Thyroid gland (tissue), 4 donors: ENCODE measurements around the gene DCAF11. TPM values are rescaled to one million over a fixed set of nuclear protein-coding genes. Genes with fewer than 3 reads are reported as not detected.

ENCODE experiments used
- DNase-seq, 2 donors: peaks; one replicate each; pipeline ENCODE4 v3.0.0-alpha.2; 2019
- H3K27ac ChIP-seq, 3 donors: fragments of 200-600 bp; sonication (generic); 1 replicate in 2 of 3; 2 replicates in 1 of 3; pipeline ENCODE4 v1.5.1; 2016 to 2019; ENCODE audit warnings: mild to moderate bottlenecking in 1 of 3, moderate library complexity in 1 of 3
- H3K27me3 ChIP-seq: fragments of 200-600 bp; sonication (generic); one replicate; pipeline ENCODE4 v1.5.1; 2019
- H3K36me3 ChIP-seq, 2 donors: fragments of 200-600 bp; sonication (generic); one replicate each; pipeline ENCODE4 v1.5.1; 2016 to 2019
- H3K4me1 ChIP-seq, 2 donors: fragments of 200-600 bp; sonication (generic); one replicate each; pipeline ENCODE4 v1.5.1; 2017 to 2019
- H3K4me3 ChIP-seq, 3 donors: fragments of 200-600 bp; sonication (generic); replicated peaks in 1 of 3; 1 replicate in 2 of 3; 2 replicates in 1 of 3; pipeline ENCODE4 v1.5.1; 2016; ENCODE audit warnings: mild to moderate bottlenecking in 1 of 3
- H3K9me3 ChIP-seq: fragments of 200-600 bp; sonication (generic); one replicate; pipeline ENCODE4 v1.5.1; 2017
- CTCF ChIP-seq, 6 experiments: fragments of 200-600 bp in 3 of 6; fragments of 450-650 bp in 3 of 6; sonication (generic) in 3 of 6; IDR thresholded peaks; one replicate each; pipeline ENCODE4 v1.5.1; 2016 to 2019; ENCODE audit warnings: antibody characterized with exemption in 6 of 6, mild to moderate bottlenecking in 2 of 6, inconsistent platforms in 1 of 6, moderate library complexity in 1 of 6
- POLR2A ChIP-seq, 2 donors: fragments of 450-650 bp; IDR thresholded peaks; one replicate each; pipeline ENCODE4 v1.6.1; 2017; ENCODE audit warnings: antibody characterized with exemption in 2 of 2, mild to moderate bottlenecking in 2 of 2, moderate library complexity in 1 of 2
- WGBS, 2 donors: methylation state at CpG; one replicate each; pipeline ENCODE4 v1.1.5; 2017; 5-methylcytosine and 5-hydroxymethylcytosine counted together
- intact Hi-C: fragments of 100-400 bp; cut with DNase I; formaldehyde crosslinking; loops from one replicate; pipeline ENCODE4 v1.15.1; 2023
- total RNA-seq, 4 donors: library from RNA; depleted of rRNA; stranded (reverse); fragments of >200 nt; gene quantifications; one replicate each; pipeline ENCODE4 v1.2.3, GENCODE V29; 2016

Gene DCAF11
- total RNA-seq, 4 donors from 2014 or later: 90.6 to 155 (median 132) TPM

GRCh38 chr14:24160850-24161804 is 46.5 kb downstream of the DCAF11 start, which contains the start of gene IRF9:
IRF9 (plus strand) TSS chr14:24161265; CDS start chr14:24162145, 880 bp downstream.
- WGBS, 2 donors: 2% methylated on average over 10 to 12 of the region's 12 CpGs
- peak within 1 kb of the TSS; percentile 4 to 58 (median 52) for H3K4me3 ChIP-seq
- H3K27ac ChIP-seq: peak within 1 kb of the TSS; percentile 92 to 97 (median 97)
- TF ChIP-seq POLR2A (IDR thresholded peaks at IDR 0.05) (peak in 1 of 2 donors; percentile 82), CTCF (IDR thresholded peaks at IDR 0.05) (peak; percentile 89 to 98 (median 94))
- H3K27me3 ChIP-seq: no peaks in the 10 kb centered on the region
- peaks cover 52 to 56% of the 10 kb centered on the region in 2 donors for H3K36me3 ChIP-seq
- H3K4me1 ChIP-seq: peaks cover 18 to 27% of the 10 kb centered on the region in 2 donors
- no peaks in the 10 kb centered on the region for H3K9me3 ChIP-seq
- peak; percentile 99 for DNase-seq
- intact Hi-C loops: no loop called here

- intact Hi-C loops: no loop called here
- peak overlapping the region; percentile 92 to 97 (median 97) for H3K27ac ChIP-seq
- no peak for DNase-seq
- H3K9me3 ChIP-seq: no peaks in the 10 kb centered on the region
- H3K36me3 ChIP-seq: peaks cover 54 to 56% of the 10 kb centered on the region in 2 donors
- no peaks in the 10 kb centered on the region for H3K27me3 ChIP-seq
- peaks cover 18 to 27% of the 10 kb centered on the region in 2 donors for H3K4me1 ChIP-seq
- H3K4me3 ChIP-seq: peak overlapping the region in 2 of 3 donors; percentile 52 to 58
- TF ChIP-seq CTCF (IDR thresholded peaks at IDR 0.05) (no peak), POLR2A (IDR thresholded peaks at IDR 0.05) (no peak)
- WGBS, 2 donors: 65 to 73% methylated on average over 8 of the region's 8 CpGs
Measured at GRCh38 chr14:24162093-24162492, 47.5 kb downstream of the DCAF11 start.

- peaks cover 40 to 42% of the 10 kb centered on the region in 2 donors for H3K36me3 ChIP-seq
- no peak for DNase-seq
- no peaks in the 10 kb centered on the region for H3K9me3 ChIP-seq
- intact Hi-C loops: no loop called here
- no peak overlapping the region for H3K27ac ChIP-seq
- H3K4me3 ChIP-seq: no peak overlapping the region
- 88 to 90% methylated on average over 9 to 14 of the region's 14 CpGs for WGBS, 2 donors
- H3K4me1 ChIP-seq: peaks cover 18 to 27% of the 10 kb centered on the region in 2 donors
- TF ChIP-seq CTCF (IDR thresholded peaks at IDR 0.05) (no peak), POLR2A (IDR thresholded peaks at IDR 0.05) (no peak)
- no peaks in the 10 kb centered on the region for H3K27me3 ChIP-seq
Measured at GRCh38 chr14:24164518-24164991, 50.0 kb downstream of the DCAF11 start.

GRCh38 chr14:24165785-24166184 is 51.2 kb downstream of the DCAF11 start:
- TF ChIP-seq CTCF (IDR thresholded peaks at IDR 0.05) (no peak), POLR2A (IDR thresholded peaks at IDR 0.05) (no peak)
- H3K4me1 ChIP-seq: peaks cover 18 to 22% of the 10 kb centered on the region in 2 donors
- no peak overlapping the region for H3K27ac ChIP-seq
- H3K9me3 ChIP-seq: no peaks in the 10 kb centered on the region
- no peak for DNase-seq
- H3K4me3 ChIP-seq: no peak overlapping the region
- intact Hi-C loops: no loop called here
- peaks cover 38 to 40% of the 10 kb centered on the region in 2 donors for H3K36me3 ChIP-seq
- WGBS, 2 donors: 90 to 94% methylated on average over 5 of the region's 5 CpGs
- H3K27me3 ChIP-seq: no peaks in the 10 kb centered on the region
